ENCODE results near the gene CIB4. TPM values are rescaled to one million over a fixed set of nuclear protein-coding genes. Genes with fewer than 3 reads are reported as not detected.
A peak's percentile ranks its signal among the peaks of the same experiment; 100 is the strongest.

The CIB4 gene
- total and polyA plus RNA-seq, 4 donors: 1.3 TPM; not detected in 3

DNA sequence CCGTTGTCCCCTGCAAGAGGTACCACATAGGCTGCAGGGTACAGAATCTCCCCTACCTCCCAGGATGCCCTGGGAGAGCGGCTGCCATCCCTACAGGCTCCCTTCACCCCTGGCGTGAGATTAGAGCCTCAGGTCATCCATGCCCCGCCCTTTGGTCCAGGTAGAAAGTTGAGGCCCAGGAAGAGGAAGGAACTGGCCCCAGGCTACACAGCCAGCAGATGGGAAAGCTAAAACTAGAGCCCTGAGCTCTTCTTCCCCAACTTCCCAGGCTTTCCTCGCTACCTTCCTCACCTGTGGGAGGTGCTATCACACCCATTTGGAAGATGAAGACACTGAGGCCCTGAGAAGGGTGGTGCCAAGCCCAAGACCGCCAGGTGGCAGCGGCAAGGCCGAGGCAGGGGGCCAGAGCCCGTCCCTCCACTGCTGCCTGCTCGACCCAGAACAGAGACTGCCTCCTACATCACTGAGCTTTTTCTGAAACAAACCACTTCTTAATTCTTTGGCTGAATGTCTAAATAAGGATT, 25.8 kb downstream of the CIB4 start:
- Histone ChIP-seq H3K9ac (ENCODE audit: insufficient read depth in 1 of 2, low read length in 2 of 2) (no peak overlapping the region), H3K27me3 (ENCODE audit: control insufficient read depth in 3 of 3, insufficient read depth in 3 of 3, low read length in 2 of 3) (peaks cover 0 to 8% (median 0%) of the 10 kb centered on the region in 3 donors), H3K4me1 (ENCODE audit: control insufficient read depth in 5 of 5, insufficient read depth in 5 of 5, low read length in 5 of 5) (peaks cover 0 to 76% (median 68%) of the 10 kb centered on the region in 5 donors), H3K36me3 (ENCODE audit: control insufficient read depth in 4 of 4, insufficient read depth in 4 of 4, low read length in 4 of 4) (no peaks in the 10 kb centered on the region), H3K27ac (ENCODE audit: low read depth in 1 of 2, low read length in 1 of 2) (no peak overlapping the region), H3K4me3 (no peak overlapping the region), H3K9me3 (ENCODE audit: control insufficient read depth in 4 of 4, insufficient read depth in 3 of 4, low read length in 3 of 4) (no peaks in the 10 kb centered on the region)
- 65 to 66% methylated on average over 10 of the region's 10 CpGs for WGBS, 2 donors
- TF ChIP-seq, protein P1, sequence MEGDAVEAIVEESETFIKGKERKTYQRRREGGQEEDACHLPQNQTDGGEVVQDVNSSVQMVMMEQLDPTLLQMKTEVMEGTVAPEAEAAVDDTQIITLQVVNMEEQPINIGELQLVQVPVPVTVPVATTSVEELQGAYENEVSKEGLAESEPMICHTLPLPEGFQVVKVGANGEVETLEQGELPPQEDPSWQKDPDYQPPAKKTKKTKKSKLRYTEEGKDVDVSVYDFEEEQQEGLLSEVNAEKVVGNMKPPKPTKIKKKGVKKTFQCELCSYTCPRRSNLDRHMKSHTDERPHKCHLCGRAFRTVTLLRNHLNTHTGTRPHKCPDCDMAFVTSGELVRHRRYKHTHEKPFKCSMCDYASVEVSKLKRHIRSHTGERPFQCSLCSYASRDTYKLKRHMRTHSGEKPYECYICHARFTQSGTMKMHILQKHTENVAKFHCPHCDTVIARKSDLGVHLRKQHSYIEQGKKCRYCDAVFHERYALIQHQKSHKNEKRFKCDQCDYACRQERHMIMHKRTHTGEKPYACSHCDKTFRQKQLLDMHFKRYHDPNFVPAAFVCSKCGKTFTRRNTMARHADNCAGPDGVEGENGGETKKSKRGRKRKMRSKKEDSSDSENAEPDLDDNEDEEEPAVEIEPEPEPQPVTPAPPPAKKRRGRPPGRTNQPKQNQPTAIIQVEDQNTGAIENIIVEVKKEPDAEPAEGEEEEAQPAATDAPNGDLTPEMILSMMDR (IDR thresholded peaks at IDR 0.05; ENCODE audit: control extremely low read depth, extremely low read depth): no peak
- DNase-seq: no peak
- no peak for ATAC-seq (ENCODE audit: insufficient read depth, low FRiP score)

DNA sequence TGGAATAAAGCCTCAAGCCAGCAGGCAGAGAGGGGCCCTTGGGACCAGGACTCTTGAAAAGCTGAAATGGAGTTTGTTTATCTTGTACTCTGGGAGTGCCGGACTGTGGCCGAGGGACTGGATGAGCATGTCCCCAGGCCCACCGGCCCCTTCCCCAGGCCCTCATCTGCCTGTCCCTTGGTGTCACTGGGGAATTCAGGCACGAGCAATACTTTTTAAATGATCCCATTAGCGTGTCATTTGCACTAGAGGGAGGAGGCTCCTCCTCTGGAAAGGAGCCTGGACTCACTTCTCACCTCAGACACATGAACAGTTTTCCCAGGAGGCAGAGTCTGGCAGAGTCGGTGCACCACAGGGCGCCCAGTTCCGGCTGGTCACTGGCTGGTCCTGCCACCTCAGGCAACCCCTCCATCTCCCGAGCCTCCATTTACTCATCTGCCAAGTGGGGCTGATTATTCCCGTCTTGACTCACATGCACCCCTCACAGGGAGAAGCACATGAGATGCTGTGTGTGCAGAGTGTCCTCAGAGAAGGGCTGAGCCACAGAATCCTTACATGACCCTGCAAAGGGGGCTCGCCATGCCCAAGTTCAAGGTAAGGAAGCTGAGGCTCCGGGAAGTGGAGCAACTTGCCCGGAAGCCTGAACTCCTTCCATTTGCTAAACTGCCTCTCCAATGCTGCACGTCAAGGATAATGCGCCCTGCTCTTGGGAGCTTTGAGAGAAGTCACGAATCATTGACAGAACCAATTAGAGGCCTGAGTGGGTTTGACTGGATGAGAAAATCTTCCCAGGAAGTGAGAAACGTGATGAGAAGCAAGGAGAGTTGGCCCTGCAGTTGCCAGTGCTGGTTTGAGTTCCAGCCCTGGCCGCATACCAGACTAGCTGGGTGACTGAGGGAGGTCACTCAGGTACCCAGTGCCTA, 26.7 kb downstream of the CIB4 start:
- Histone ChIP-seq H3K27ac (ENCODE audit: low read depth in 1 of 2, low read length in 1 of 2) (no peak overlapping the region), H3K9ac (ENCODE audit: insufficient read depth in 1 of 2, low read length in 2 of 2) (no peak overlapping the region), H3K4me1 (ENCODE audit: control insufficient read depth in 5 of 5, insufficient read depth in 5 of 5, low read length in 5 of 5) (peaks cover 0 to 85% (median 74%) of the 10 kb centered on the region in 5 donors), H3K27me3 (ENCODE audit: control insufficient read depth in 3 of 3, insufficient read depth in 3 of 3, low read length in 2 of 3) (peaks cover 0 to 2% (median 0%) of the 10 kb centered on the region in 3 donors), H3K36me3 (ENCODE audit: control insufficient read depth in 4 of 4, insufficient read depth in 4 of 4, low read length in 4 of 4) (no peaks in the 10 kb centered on the region), H3K4me3 (no peak overlapping the region), H3K9me3 (ENCODE audit: control insufficient read depth in 4 of 4, insufficient read depth in 3 of 4, low read length in 3 of 4) (no peaks in the 10 kb centered on the region)
- TF ChIP-seq, protein P1 (IDR thresholded peaks at IDR 0.05; ENCODE audit: control extremely low read depth, extremely low read depth): no peak
- WGBS, 2 donors: 59 to 77% methylated on average over 18 of the region's 18 CpGs
- peak in 1 of 3 donors; percentile 43 for DNase-seq
- no peak for ATAC-seq (ENCODE audit: insufficient read depth, low FRiP score)

- TF ChIP-seq, protein P1 (IDR thresholded peaks at IDR 0.05; ENCODE audit: control extremely low read depth, extremely low read depth): no peak
- Histone ChIP-seq H3K9ac (ENCODE audit: insufficient read depth in 1 of 2, low read length in 2 of 2) (no peak overlapping the region), H3K4me3 (no peak overlapping the region), H3K27ac (ENCODE audit: low read depth in 1 of 2, low read length in 1 of 2) (peak overlapping the region in 1 of 2 donors; percentile 37), H3K4me1 (ENCODE audit: control insufficient read depth in 5 of 5, insufficient read depth in 5 of 5, low read length in 5 of 5) (peaks cover 0 to 94% (median 83%) of the 10 kb centered on the region in 5 donors), H3K9me3 (ENCODE audit: control insufficient read depth in 4 of 4, insufficient read depth in 3 of 4, low read length in 3 of 4) (no peaks in the 10 kb centered on the region), H3K36me3 (ENCODE audit: control insufficient read depth in 4 of 4, insufficient read depth in 4 of 4, low read length in 4 of 4) (no peaks in the 10 kb centered on the region), H3K27me3 (ENCODE audit: control insufficient read depth in 3 of 3, insufficient read depth in 3 of 3, low read length in 2 of 3) (no peaks in the 10 kb centered on the region)
- peak; percentile 88 to 94 (median 92) for DNase-seq
- no peak for ATAC-seq (ENCODE audit: insufficient read depth, low FRiP score)
- 55 to 73% methylated on average over 13 of the region's 13 CpGs for WGBS, 2 donors
These were observed 27.6 kb downstream of the CIB4 start for GRCh38 chr2:26613241-26614215.
